KMS-11 (cell line): ENCODE measurements around the gene SIRPA.

Experiments used
- H2AFZ ChIP-seq: fragments of 200-600 bp; sonication (generic); 2 replicates; pipeline ENCODE4 v1.6.1; 2016; ENCODE audit warnings: antibody characterized with exemption, mixed run types, low read depth
- H3K27ac ChIP-seq: fragments of 200-600 bp; sonication (generic); 2 replicates; pipeline ENCODE4 v1.6.1; 2016; ENCODE audit warnings: mild to moderate bottlenecking, mixed run types
- H3K27me3 ChIP-seq: fragments of 200-600 bp; sonication (generic); 2 replicates; pipeline ENCODE4 v1.6.1; 2017; ENCODE audit warnings: mild to moderate bottlenecking, low read depth, mixed run types, moderate library complexity; ENCODE audit not compliant: insufficient read depth
- H3K36me3 ChIP-seq: fragments of 200-600 bp; sonication (generic); 2 replicates; pipeline ENCODE4 v1.6.1; 2017; ENCODE audit warnings: mild to moderate bottlenecking, mixed run types; ENCODE audit not compliant: insufficient read depth
- H3K4me1 ChIP-seq: fragments of 200-600 bp; sonication (generic); 2 replicates; pipeline ENCODE4 v1.6.1; 2016; ENCODE audit warnings: mild to moderate bottlenecking, low read depth, mixed run types; ENCODE audit not compliant: poor library complexity, severe bottlenecking
- H3K4me2 ChIP-seq: fragments of 200-600 bp; sonication (generic); 2 replicates; pipeline ENCODE4 v1.7.0; 2016; ENCODE audit warnings: mild to moderate bottlenecking, mixed run types
- H3K4me3 ChIP-seq: fragments of 200-600 bp; sonication (generic); IDR thresholded peaks from 2 replicates; pipeline ENCODE4 v1.6.1; 2017; ENCODE audit warnings: low read depth, low read length, mixed read lengths; ENCODE audit not compliant: insufficient read depth
- H3K79me2 ChIP-seq: fragments of 200-600 bp; sonication (generic); 2 replicates; pipeline ENCODE4 v1.6.1; 2016; ENCODE audit warnings: low read depth, mixed run types; ENCODE audit not compliant: insufficient read depth
- H3K9ac ChIP-seq: fragments of 200-600 bp; sonication (generic); 2 replicates; pipeline ENCODE4 v1.6.1; 2016; ENCODE audit warnings: mild to moderate bottlenecking, mixed run types
- H4K20me1 ChIP-seq: fragments of 200-600 bp; sonication (generic); 2 replicates; pipeline ENCODE4 v1.6.1; 2016; ENCODE audit warnings: mild to moderate bottlenecking, mixed run types; ENCODE audit not compliant: insufficient read depth
- TF ChIP-seq, protein P1 (sequence below): fragments of 200-600 bp; sonication (generic); conservative IDR thresholded peaks from 2 replicates; pipeline ENCODE4 v1.6.1; 2017; ENCODE audit warnings: low read depth, mild to moderate bottlenecking, antibody characterized with exemption, low read length, moderate library complexity, mixed read lengths

Gene SIRPA

DNA sequence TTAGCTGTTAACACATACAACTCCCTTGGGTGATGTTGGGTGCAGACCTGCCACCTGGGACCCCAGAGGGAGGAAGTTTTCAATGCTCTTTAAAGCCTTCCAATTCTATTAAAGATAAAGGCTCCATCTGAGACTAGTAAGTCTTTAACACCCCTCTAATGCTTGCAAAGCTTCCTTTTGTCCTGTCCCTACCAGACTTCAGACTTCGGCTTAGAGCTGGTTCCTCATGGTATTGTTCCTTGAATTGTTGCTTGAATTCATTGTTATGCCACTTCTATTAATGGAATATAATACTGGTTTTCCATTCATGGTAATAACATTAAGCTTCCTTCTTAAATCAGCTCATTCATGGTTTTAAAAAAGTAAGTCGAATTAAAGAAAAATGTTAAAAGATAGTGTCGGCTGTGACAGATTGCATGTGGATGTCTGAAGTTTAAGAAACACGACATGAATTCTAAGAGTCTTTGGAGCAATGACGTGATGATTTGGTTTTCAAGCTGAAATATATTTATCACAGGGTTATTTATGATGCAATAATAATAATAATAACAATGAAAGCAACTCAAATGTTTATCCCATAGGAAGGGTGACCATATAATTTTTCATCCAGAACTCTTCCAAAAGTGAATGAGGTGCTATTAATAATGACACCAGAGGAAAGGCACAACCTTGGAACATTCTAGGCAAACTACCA is 76.8 kb downstream of the SIRPA start:
- Histone ChIP-seq H3K27me3 (no peaks in the 10 kb centered on the region), H2AFZ (no peak overlapping the region), H3K36me3 (no peaks in the 10 kb centered on the region), H3K4me2 (no peak overlapping the region), H3K79me2 (no peaks in the 10 kb centered on the region), H3K4me1 (no peaks in the 10 kb centered on the region), H3K27ac (no peak overlapping the region), H3K4me3 (no peak overlapping the region), H3K9ac (no peak overlapping the region), H4K20me1 (no peaks in the 10 kb centered on the region)
- TF ChIP-seq, protein P1, sequence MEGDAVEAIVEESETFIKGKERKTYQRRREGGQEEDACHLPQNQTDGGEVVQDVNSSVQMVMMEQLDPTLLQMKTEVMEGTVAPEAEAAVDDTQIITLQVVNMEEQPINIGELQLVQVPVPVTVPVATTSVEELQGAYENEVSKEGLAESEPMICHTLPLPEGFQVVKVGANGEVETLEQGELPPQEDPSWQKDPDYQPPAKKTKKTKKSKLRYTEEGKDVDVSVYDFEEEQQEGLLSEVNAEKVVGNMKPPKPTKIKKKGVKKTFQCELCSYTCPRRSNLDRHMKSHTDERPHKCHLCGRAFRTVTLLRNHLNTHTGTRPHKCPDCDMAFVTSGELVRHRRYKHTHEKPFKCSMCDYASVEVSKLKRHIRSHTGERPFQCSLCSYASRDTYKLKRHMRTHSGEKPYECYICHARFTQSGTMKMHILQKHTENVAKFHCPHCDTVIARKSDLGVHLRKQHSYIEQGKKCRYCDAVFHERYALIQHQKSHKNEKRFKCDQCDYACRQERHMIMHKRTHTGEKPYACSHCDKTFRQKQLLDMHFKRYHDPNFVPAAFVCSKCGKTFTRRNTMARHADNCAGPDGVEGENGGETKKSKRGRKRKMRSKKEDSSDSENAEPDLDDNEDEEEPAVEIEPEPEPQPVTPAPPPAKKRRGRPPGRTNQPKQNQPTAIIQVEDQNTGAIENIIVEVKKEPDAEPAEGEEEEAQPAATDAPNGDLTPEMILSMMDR = no peak

DNA sequence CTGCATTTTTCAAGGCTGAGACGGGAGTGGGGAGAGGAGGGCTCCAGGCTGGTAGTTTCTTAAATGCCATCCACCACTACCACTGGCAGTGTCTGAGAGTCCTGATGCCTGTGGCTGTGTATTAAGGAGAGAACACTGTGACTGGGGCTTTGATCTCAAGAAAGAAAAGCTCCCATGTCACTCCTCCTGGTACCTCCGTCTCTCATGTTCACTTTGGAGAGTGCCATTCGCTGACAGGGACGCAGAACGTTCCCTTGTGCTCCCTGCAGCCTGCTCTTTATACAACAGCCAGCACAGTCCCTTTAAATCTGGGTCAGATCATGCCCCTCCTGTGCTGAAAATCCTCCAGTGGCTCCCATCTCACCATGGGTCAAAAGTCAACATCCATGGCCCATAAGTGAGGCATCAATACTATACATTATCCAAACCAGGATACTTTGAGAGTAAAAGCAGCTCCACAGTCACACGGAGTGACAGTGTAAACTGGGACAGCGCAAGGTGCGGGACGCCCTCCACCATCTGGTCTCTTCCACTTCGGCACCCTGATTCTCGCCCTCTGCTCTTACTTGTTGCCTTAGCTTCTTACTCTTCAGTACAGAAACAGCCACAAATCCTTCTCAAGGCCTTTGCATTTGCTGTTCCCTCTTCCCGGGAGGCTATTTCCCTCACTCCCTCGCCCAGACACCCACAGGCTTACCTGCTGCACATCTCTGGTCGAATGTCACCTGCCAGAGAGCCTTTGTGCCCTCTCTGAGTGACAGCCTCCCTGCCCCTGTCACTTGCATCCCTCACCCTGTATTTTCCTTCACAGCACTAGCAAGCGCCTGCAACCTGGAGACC is 78.6 kb downstream of the SIRPA start:
- TF ChIP-seq, protein P1 = no peak
- H3K27ac ChIP-seq = no peak overlapping the region
- no peaks in the 10 kb centered on the region for H3K27me3 ChIP-seq
- H2AFZ ChIP-seq = no peak overlapping the region
- no peaks in the 10 kb centered on the region for H3K36me3 ChIP-seq
- no peak overlapping the region for H3K4me3 ChIP-seq
- H3K79me2 ChIP-seq = no peaks in the 10 kb centered on the region
- no peaks in the 10 kb centered on the region for H4K20me1 ChIP-seq
- H3K9ac ChIP-seq = no peak overlapping the region
- no peak overlapping the region for H3K4me2 ChIP-seq
- no peaks in the 10 kb centered on the region for H3K4me1 ChIP-seq

DNA sequence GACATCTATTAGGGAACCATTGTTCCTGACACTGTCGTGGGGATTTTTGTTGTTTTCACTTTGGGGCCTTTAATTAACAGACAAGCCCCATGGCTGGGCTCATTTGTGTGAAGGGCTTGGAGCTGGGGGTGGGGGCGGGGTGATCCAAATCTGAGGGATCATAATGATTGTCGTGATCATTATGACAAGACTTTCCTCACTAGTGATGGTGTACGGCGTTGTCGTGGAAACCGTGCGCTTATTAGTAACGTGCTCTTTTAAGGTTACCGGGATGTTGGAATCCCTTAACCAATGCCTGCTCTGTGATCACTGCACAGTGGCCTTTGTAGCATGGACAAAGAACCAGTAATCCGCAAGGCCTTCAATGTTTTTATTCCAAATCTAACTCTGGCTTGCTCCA is 80.1 kb downstream of the SIRPA start:
- Histone ChIP-seq H3K79me2 (no peaks in the 10 kb centered on the region), H3K36me3 (no peaks in the 10 kb centered on the region), H3K27ac (no peak overlapping the region), H3K4me2 (no peak overlapping the region), H2AFZ (no peak overlapping the region), H3K27me3 (no peaks in the 10 kb centered on the region), H4K20me1 (no peaks in the 10 kb centered on the region), H3K4me3 (no peak overlapping the region), H3K9ac (no peak overlapping the region), H3K4me1 (no peaks in the 10 kb centered on the region)
- TF ChIP-seq, protein P1 = no peak

DNA sequence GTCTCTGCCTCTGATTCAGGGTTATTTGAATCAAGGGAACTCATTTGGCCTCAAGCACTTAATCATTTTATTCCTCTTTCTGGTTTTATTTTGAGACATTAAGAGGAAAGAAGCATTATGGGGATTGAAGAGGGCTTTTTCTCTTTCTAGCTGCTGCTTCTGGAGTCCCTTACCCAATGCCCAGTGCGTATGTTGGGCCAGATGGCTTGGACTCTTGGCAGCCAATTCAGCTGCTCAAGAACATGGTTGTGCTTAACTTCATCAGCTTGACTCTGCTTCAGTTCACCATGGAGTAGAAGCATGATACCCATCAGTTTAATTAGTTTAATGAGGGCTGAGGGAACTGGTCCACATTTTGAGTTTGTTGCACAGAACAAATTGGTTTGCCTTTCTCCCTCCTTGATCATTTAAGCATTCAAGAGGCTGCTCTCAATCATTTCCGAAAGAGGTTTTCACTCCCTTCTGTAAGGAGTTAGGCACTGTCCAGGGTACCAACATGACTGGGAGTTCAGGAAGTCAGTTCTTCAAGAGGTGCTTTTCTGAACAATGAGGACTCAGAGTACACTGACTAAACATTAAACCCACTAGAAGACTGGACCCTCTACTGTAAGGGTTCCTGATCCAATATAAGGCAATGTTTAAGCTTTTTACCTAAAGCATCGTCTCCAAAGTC is 84.0 kb downstream of the SIRPA start:
- Histone ChIP-seq H3K79me2 (no peaks in the 10 kb centered on the region), H4K20me1 (no peaks in the 10 kb centered on the region), H3K27me3 (no peaks in the 10 kb centered on the region), H3K4me1 (no peaks in the 10 kb centered on the region), H3K4me3 (no peak overlapping the region), H3K27ac (no peak overlapping the region), H2AFZ (no peak overlapping the region), H3K4me2 (no peak overlapping the region), H3K36me3 (no peaks in the 10 kb centered on the region), H3K9ac (no peak overlapping the region)
- TF ChIP-seq, protein P1 = no peak
